ENCODE measurements around the gene ADSL. TPM values are rescaled to one million over a fixed set of nuclear protein-coding genes. Genes with fewer than 3 reads are reported as not detected.

Gene ADSL
- total and polyA plus RNA-seq, 2 of the 8 experiments (the other 6 are each of a cell fraction or from before 2014, with no cell fraction given) = 197 to 218 TPM

GRCh38 chr22:40302149-40302548 is 44.2 kb upstream of the ADSL start:
- no peak overlapping the region for H4K5ac ChIP-seq (ENCODE audit: insufficient read length, low read depth, low read length)
- H3K4ac ChIP-seq (replicated peaks; ENCODE audit: insufficient read length, low read depth, low read length) = no peak overlapping the region
- H3K4me3 ChIP-seq (ENCODE audit: extremely low read depth in 1 of 4, insufficient read depth in 2 of 4, low read depth in 3 of 4, low read length in 4 of 4) = no peak overlapping the region
- no peak overlapping the region for H2BK20ac ChIP-seq (ENCODE audit: low read length)
- H3K9me3 ChIP-seq (ENCODE audit: insufficient read depth in 2 of 2, low read depth in 1 of 2, low read length in 1 of 2) = no peaks in the 10 kb centered on the region
- no peaks in the 10 kb centered on the region for H3K27me3 ChIP-seq (replicated peaks in 1 of 4; ENCODE audit: control insufficient read depth in 3 of 4, extremely low read depth in 1 of 4, insufficient read depth in 3 of 4, low read length in 3 of 4)
- no peak overlapping the region for H4K91ac ChIP-seq (replicated peaks; ENCODE audit: insufficient read length, low read length)
- no peak overlapping the region for H3K9ac ChIP-seq (replicated peaks in 1 of 4; ENCODE audit: extremely low read depth in 1 of 4, low read depth in 3 of 4, low read length in 3 of 4)
- DNase-seq (ENCODE audit: low read depth in 1 of 2, low spot score in 2 of 2) (no peak), FAIRE-seq (no peak)
- TF ChIP-seq GTF2F1 (IDR thresholded peaks at IDR 0.05; ENCODE audit: borderline replicate concordance, low read depth, low read length) (no peak), FOSL1 (IDR thresholded peaks at IDR 0.05; ENCODE audit: insufficient read depth, low read depth, low read length) (no peak), SP2 (IDR thresholded peaks at IDR 0.05; ENCODE audit: low read length) (no peak), SIX5 (IDR thresholded peaks at IDR 0.05; ENCODE audit: low read depth, low read length) (no peak), JUND (IDR thresholded peaks at IDR 0.05; ENCODE audit: low read length) (no peak), BACH1 (IDR thresholded peaks at IDR 0.05; ENCODE audit: low read length) (no peak), ASH2L (IDR thresholded peaks at IDR 0.05; ENCODE audit: low read length) (no peak), JUN (IDR thresholded peaks at IDR 0.05; ENCODE audit: low read depth, low read length) (no peak)
- H3K79me1 ChIP-seq (ENCODE audit: low read depth, low read length) = no peaks in the 10 kb centered on the region
- H3K4me2 ChIP-seq (ENCODE audit: insufficient read depth in 1 of 2, low read depth in 2 of 2, low read length in 2 of 2) = no peak overlapping the region
- H3K79me2 ChIP-seq (ENCODE audit: control insufficient read depth in 1 of 2, insufficient read depth in 2 of 2, low read length in 2 of 2) = no peaks in the 10 kb centered on the region
- peaks cover 12 to 55% (median 25%) of the 10 kb centered on the region in 4 experiments for H3K36me3 ChIP-seq (ENCODE audit: control insufficient read depth in 2 of 4, insufficient read depth in 4 of 4, low read length in 3 of 4)
- H3K56ac ChIP-seq (replicated peaks; ENCODE audit: insufficient read length, low read depth, low read length) = no peak overlapping the region
- H2BK12ac ChIP-seq (ENCODE audit: low read depth, low read length) = no peak overlapping the region
- no peak overlapping the region for H4K8ac ChIP-seq (ENCODE audit: extremely low read depth, insufficient read depth, low read length)
- no peak overlapping the region for H2BK5ac ChIP-seq (ENCODE audit: low read depth, low read length)
- no peak overlapping the region for H3K18ac ChIP-seq (ENCODE audit: extremely low read depth, low read length)
- POLR2A ChIA-PET (ENCODE audit: partially characterized antibody) = no interaction called here
- no peak overlapping the region for H2AK5ac ChIP-seq (ENCODE audit: low read depth, low read length)
- no peaks in the 10 kb centered on the region for H3K4me1 ChIP-seq (replicated peaks in 1 of 4; ENCODE audit: control insufficient read depth in 3 of 4, insufficient read depth in 4 of 4, low read length in 3 of 4)
- no peaks in the 10 kb centered on the region for H4K20me1 ChIP-seq (replicated peaks in 1 of 2; ENCODE audit: control insufficient read depth in 1 of 2, insufficient read depth in 2 of 2, low read length in 2 of 2)
- H2AFZ ChIP-seq (ENCODE audit: low read length) = no peak overlapping the region
- H2BK120ac ChIP-seq (replicated peaks; ENCODE audit: low read depth, low read length) = no peak overlapping the region
- H2BK15ac ChIP-seq (ENCODE audit: low read length) = no peak overlapping the region
- no peak overlapping the region for H3K14ac ChIP-seq (ENCODE audit: insufficient read length)
- 94% methylated on average over 11 of the region's 11 CpGs; no CpG with 5 or more reads in 1 of the 2 experiments for WGBS, 2 experiments (ENCODE audit: extremely low coverage in 1 of 2, insufficient coverage in 1 of 2, insufficient read length in 1 of 2, insufficient replicate concordance in 2 of 2, low coverage in 1 of 2, low lambda C conversion rate in 2 of 2, missing lambda C conversion rate in 1 of 2)
- no peaks in the 10 kb centered on the region for H3K23me2 ChIP-seq (ENCODE audit: low read depth, low read length)
- H3K27ac ChIP-seq (ENCODE audit: low read depth, low read length) = no peak overlapping the region
- no peak overlapping the region for H3K23ac ChIP-seq (ENCODE audit: insufficient read length)
- CTCF ChIA-PET (ENCODE audit: partially characterized antibody) = no interaction called here

All from H1 (cell line).